Stomach (tissue), 9 donors: ENCODE measurements around the gene CLDN11. TPM values are rescaled to one million over a fixed set of nuclear protein-coding genes. Genes with fewer than 3 reads are reported as not detected.

Experiments
- DNase-seq, 2 donors: peaks; one replicate each; pipeline versions ENCODE4 v3.0.0 to v3.0.0-alpha.2; 2013 to 2019
- H3K27ac ChIP-seq, 5 donors: fragments of 200-600 bp in 4 of 5; sonication (generic) in 4 of 5; one replicate each; pipeline ENCODE4 v1.5.1; 2013 to 2019; ENCODE audit warnings: mild to moderate bottlenecking in 1 of 5, moderate library complexity in 1 of 5
- H3K27me3 ChIP-seq, 3 donors: fragments of 200-600 bp; sonication (generic); one replicate each; pipeline ENCODE4 v1.5.1; 2017 to 2019; ENCODE audit warnings: mixed run types in 1 of 3
- H3K36me3 ChIP-seq, 4 donors: fragments of 200-600 bp; sonication (generic); 1 replicate in 3 of 4; 2 replicates in 1 of 4; pipeline ENCODE4 v1.5.1; 2016 to 2019
- H3K4me1 ChIP-seq, 4 donors: fragments of 200-600 bp; sonication (generic); one replicate each; pipeline ENCODE4 v1.5.1; 2016 to 2019
- H3K4me3 ChIP-seq, 4 donors: fragments of 200-600 bp; sonication (generic) in 3 of 4; one replicate each; pipeline ENCODE4 v1.5.1; 2016 to 2019; ENCODE audit warnings: mild to moderate bottlenecking in 1 of 4
- H3K9me3 ChIP-seq, 4 donors: fragments of 200-600 bp; sonication (generic); one replicate each; pipeline ENCODE4 v1.5.1; 2016 to 2019
- CTCF ChIP-seq, 7 experiments: fragments of 450-650 bp in 4 of 7; fragments of 200-600 bp in 3 of 7; sonication (generic) in 3 of 7; IDR thresholded peaks; one replicate each; pipeline ENCODE4 v1.5.1; 2016 to 2019; ENCODE audit warnings: antibody characterized with exemption in 7 of 7, control low read depth in 2 of 7, mild to moderate bottlenecking in 1 of 7
- EP300 ChIP-seq: sonication (generic); formaldehyde crosslinking; IDR thresholded peaks from one replicate; pipeline ENCODE4 v1.6.1; 2017; ENCODE audit warnings: antibody characterized with exemption
- POLR2A ChIP-seq, 4 donors: fragments of 450-650 bp; IDR thresholded peaks; one replicate each; pipeline ENCODE4 v1.6.1; 2016; ENCODE audit warnings: antibody characterized with exemption in 4 of 4, control low read depth in 2 of 4, mild to moderate bottlenecking in 1 of 4, moderate library complexity in 1 of 4
- POLR2AphosphoS5 ChIP-seq, 3 donors: sonication (generic); formaldehyde crosslinking; IDR thresholded peaks; one replicate each; pipeline ENCODE4 v1.6.1; 2016; ENCODE audit warnings: antibody characterized with exemption in 3 of 3
- WGBS, 5 donors: extraction: QIAGEN DNeasy Blood & Tissue Kit in 3 of 5; methylation state at CpG; one replicate each; pipeline versions ENCODE4 v1.1.5 to v1.1.7; 2013 to 2018; 5-methylcytosine and 5-hydroxymethylcytosine counted together
- intact Hi-C: fragments of 100-400 bp; cut with DNase I; formaldehyde crosslinking; loops from one replicate; pipeline ENCODE4 v1.15.1; 2023; ENCODE audit warnings: low total_unique reads
- polyA plus RNA-seq, 3 donors: library from polyadenylated mRNA; stranded (reverse); fragments of 200-250 nt; gene quantifications; one replicate each; pipeline ENCODE4 v1.2.3, GENCODE V29; 2013
- total RNA-seq, 5 donors: library from RNA; depleted of rRNA; stranded (reverse); fragments of >200 nt; gene quantifications; one replicate each; pipeline versions ENCODE4 v1.1.0 to v1.2.3, GENCODE V29; 2014 to 2016
- donor health status: healthy with polysubstance abuse.
- donor health status: Bipolar disorder and iron deficiency.
- donor health status: healthy.

The CLDN11 gene
- total and polyA plus RNA-seq, 8 donors = 1.00 to 13.0 (median 4.3) TPM; not detected in 2

GRCh38 chr3:170383567-170383966 is 35.1 kb upstream of the CLDN11 start:
- H3K36me3 ChIP-seq = peaks cover 31 to 94% (median 83%) of the 10 kb centered on the region in 4 donors
- no peak overlapping the region for H3K4me3 ChIP-seq
- no peaks in the 10 kb centered on the region for H3K9me3 ChIP-seq
- intact Hi-C loops = no loop called here
- no peaks in the 10 kb centered on the region for H3K27me3 ChIP-seq
- DNase-seq = no peak
- H3K4me1 ChIP-seq = peaks cover 0 to 11% (median 0%) of the 10 kb centered on the region in 4 donors
- TF ChIP-seq POLR2AphosphoS5 (IDR thresholded peaks at IDR 0.05) (no peak), EP300 (no peak), CTCF (IDR thresholded peaks at IDR 0.05) (no peak), POLR2A (IDR thresholded peaks at IDR 0.05) (no peak)
- WGBS, 5 donors = 40 to 75% (median 67%) methylated on average over 1 of the region's 1 CpG
- no peak overlapping the region for H3K27ac ChIP-seq

GRCh38 chr3:170386468-170386867 is 32.2 kb upstream of the CLDN11 start:
- Histone ChIP-seq H3K4me1 (peaks cover 0 to 11% (median 0%) of the 10 kb centered on the region in 4 donors), H3K27me3 (no peaks in the 10 kb centered on the region), H3K4me3 (no peak overlapping the region), H3K27ac (no peak overlapping the region), H3K36me3 (peaks cover 40 to 94% (median 90%) of the 10 kb centered on the region in 4 donors), H3K9me3 (no peaks in the 10 kb centered on the region)
- intact Hi-C loops = no loop called here
- no peak for DNase-seq
- no peak for TF ChIP-seq CTCF (IDR thresholded peaks at IDR 0.05)
- TF ChIP-seq POLR2AphosphoS5 (IDR thresholded peaks at IDR 0.05) = no peak
- no peak for TF ChIP-seq POLR2A (IDR thresholded peaks at IDR 0.05)
- TF ChIP-seq EP300 = no peak
- WGBS, 5 donors = 91 to 98% (median 95%) methylated on average over 3 of the region's 3 CpGs

GRCh38 chr3:170387950-170388349 is 30.7 kb upstream of the CLDN11 start:
- no peaks in the 10 kb centered on the region for H3K27me3 ChIP-seq
- TF ChIP-seq POLR2A (IDR thresholded peaks at IDR 0.05) (no peak), EP300 (no peak), POLR2AphosphoS5 (IDR thresholded peaks at IDR 0.05) (no peak), CTCF (IDR thresholded peaks at IDR 0.05) (no peak)
- no peak for DNase-seq
- no peak overlapping the region for H3K4me3 ChIP-seq
- intact Hi-C loops = no loop called here
- H3K27ac ChIP-seq = no peak overlapping the region
- peaks cover 0 to 4% (median 0%) of the 10 kb centered on the region in 4 donors for H3K4me1 ChIP-seq
- H3K36me3 ChIP-seq = peaks cover 38 to 91% (median 88%) of the 10 kb centered on the region in 4 donors
- H3K9me3 ChIP-seq = no peaks in the 10 kb centered on the region

GRCh38 chr3:170391108-170391507 is 27.6 kb upstream of the CLDN11 start:
- intact Hi-C loops = no loop called here
- no peak for DNase-seq
- Histone ChIP-seq H3K4me3 (no peak overlapping the region), H3K36me3 (peaks cover 22 to 67% (median 62%) of the 10 kb centered on the region in 4 donors), H3K4me1 (no peaks in the 10 kb centered on the region), H3K27ac (no peak overlapping the region), H3K27me3 (no peaks in the 10 kb centered on the region), H3K9me3 (no peaks in the 10 kb centered on the region)
- 85 to 97% (median 88%) methylated on average over 4 of the region's 4 CpGs for WGBS, 5 donors
- TF ChIP-seq CTCF (IDR thresholded peaks at IDR 0.05) = no peak
- no peak for TF ChIP-seq POLR2AphosphoS5 (IDR thresholded peaks at IDR 0.05)
- no peak for TF ChIP-seq EP300
